Stimulated activated naive CD8-positive, alpha-beta T cell treated with anti-CD3 and anti-CD28 coated beads, Interleukin-15, amount 100 ng/mL, for 72 hours (primary cell): ENCODE data around the gene PCMT1.
"Not testable (repeated sequence)": the region's sequence is repeated elsewhere in the genome, so short reads cannot be mapped to it uniquely, and the experiment has no call there.

Experiments used
- ATAC-seq: fragments of 150-1000 bp; cut with Tn5 transposase; 2 replicates; pipeline ENCODE4 v1.10.0; 2021; ENCODE audit warnings: mild to moderate bottlenecking, moderate library complexity
- DNase-seq, 2 donors: peaks; one replicate each; pipeline ENCODE4 v3.0.0; 2021 to 2022
- H3K27ac Mint-ChIP-seq, 2 donors: one replicate each; pipeline ENCODE4 v1.8.0; 2022; ENCODE audit warnings: mild to moderate bottlenecking in 2 of 2, mixed read lengths in 2 of 2, moderate library complexity in 2 of 2
- H3K27me3 Mint-ChIP-seq: one replicate; pipeline ENCODE4 v1.8.0; 2022; ENCODE audit warnings: mixed read lengths
- H3K4me1 Mint-ChIP-seq: one replicate; pipeline ENCODE4 v1.8.0; 2022; ENCODE audit warnings: mild to moderate bottlenecking, mixed read lengths
- H3K4me3 Mint-ChIP-seq, 2 donors: one replicate each; pipeline ENCODE4 v1.8.0; 2022; ENCODE audit warnings: mild to moderate bottlenecking in 2 of 2, mixed read lengths in 2 of 2, moderate library complexity in 1 of 2
- H3K9me3 Mint-ChIP-seq, 2 donors: one replicate each; pipeline ENCODE4 v1.8.0; 2022; ENCODE audit warnings: mixed read lengths in 2 of 2

Gene PCMT1

DNA sequence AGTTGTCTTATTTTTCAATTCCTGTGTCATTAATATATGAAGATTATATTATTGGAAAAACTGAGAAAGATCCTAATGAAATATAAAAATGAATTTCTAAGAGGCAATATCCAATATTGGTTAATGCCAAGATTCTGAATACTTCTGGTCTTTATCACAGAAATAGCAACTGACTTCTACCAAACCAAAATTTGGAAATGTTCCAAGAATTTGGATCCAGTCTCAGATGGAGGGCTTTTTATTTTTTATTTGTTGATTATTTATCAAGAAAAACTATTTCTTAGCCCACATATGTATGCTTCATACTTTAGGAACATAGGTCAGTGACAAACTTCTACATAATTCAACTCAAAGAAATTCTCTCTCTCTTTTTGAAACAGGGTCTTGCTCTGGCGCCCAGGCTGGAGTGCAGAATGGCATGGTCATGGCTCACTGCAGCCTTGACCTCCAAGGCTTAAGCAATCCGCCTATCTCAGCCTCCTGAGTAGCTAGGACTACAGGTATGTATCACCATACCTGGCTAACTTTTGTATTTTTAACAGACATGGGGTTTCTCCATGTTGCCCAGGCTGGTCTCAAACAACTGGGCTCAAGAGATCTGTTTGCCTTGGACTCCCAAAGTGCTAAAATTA, 16.3 kb upstream of the PCMT1 start:
- Mint-ChIP-seq H3K27me3 (no peaks in the 10 kb centered on the region), H3K27ac (no peak overlapping the region), H3K4me1 (peaks cover 16% of the 10 kb centered on the region), H3K9me3 (no peaks in the 10 kb centered on the region), H3K4me3 (no peak overlapping the region)
- DNase-seq (no peak), ATAC-seq (no peak)

DNA sequence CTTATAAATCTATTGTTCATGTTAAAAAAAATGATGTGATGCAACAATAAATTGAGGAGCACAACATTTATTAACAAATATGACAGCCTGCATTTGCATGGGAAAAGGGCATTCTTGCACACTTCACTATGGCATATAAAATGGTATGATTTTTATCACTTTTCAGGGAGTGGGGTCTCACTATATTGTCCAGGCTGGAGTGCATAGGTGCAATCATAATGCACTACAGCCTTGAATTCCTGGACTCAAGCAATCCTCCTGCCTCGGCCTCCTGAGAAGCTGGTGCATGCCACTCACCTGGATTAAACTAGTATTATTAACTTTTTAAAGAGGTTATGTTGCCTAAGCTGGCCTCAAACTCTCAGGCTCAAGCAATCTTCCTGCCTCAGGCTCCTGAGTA, 14.6 kb upstream of the PCMT1 start:
- Mint-ChIP-seq H3K27me3 (no peaks in the 10 kb centered on the region), H3K4me1 (no peaks in the 10 kb centered on the region), H3K27ac (no peak overlapping the region), H3K9me3 (no peaks in the 10 kb centered on the region), H3K4me3 (no peak overlapping the region)
- no peak for ATAC-seq
- no peak for DNase-seq

- Mint-ChIP-seq H3K4me3 (peak overlapping the region; percentile 99 to 100), H3K4me1 (peaks cover 30% of the 10 kb centered on the region), H3K27ac (peak overlapping the region; percentile 92 to 94)
- not testable (repeated sequence) for H3K9me3 Mint-ChIP-seq, H3K27me3 Mint-ChIP-seq, DNase-seq, ATAC-seq
Observed at GRCh38 chr6:149745252-149745651, 4.3 kb upstream of the PCMT1 start.

GRCh38 chr6:149746147-149746946, 3.2 kb upstream of the PCMT1 start, which contains the start of gene NUP43:
Gene NUP43, minus strand, starts transcription at chr6:149746529. Its CDS starts 34 bp downstream, at chr6:149746495.
- Mint-ChIP-seq H3K4me3 (peak within 1 kb of the TSS; percentile 99 to 100), H3K27me3 (no peaks in the 10 kb centered on the region), H3K4me1 (peaks cover 39% of the 10 kb centered on the region), H3K27ac (peak within 1 kb of the TSS; percentile 92 to 94), H3K9me3 (no peaks in the 10 kb centered on the region)
- ATAC-seq (peak; percentile 82), DNase-seq (peak; percentile 87 to 95)

GRCh38 chr6:149749082-149749593, 403 bp upstream of the PCMT1 start:
- Mint-ChIP-seq H3K27ac (peak overlapping the region; percentile 92 to 94), H3K4me1 (peaks cover 51% of the 10 kb centered on the region), H3K4me3 (peak overlapping the region; percentile 89 to 98)
- not testable (repeated sequence) for H3K9me3 Mint-ChIP-seq, H3K27me3 Mint-ChIP-seq, DNase-seq
- peak; percentile 40 for ATAC-seq

DNA sequence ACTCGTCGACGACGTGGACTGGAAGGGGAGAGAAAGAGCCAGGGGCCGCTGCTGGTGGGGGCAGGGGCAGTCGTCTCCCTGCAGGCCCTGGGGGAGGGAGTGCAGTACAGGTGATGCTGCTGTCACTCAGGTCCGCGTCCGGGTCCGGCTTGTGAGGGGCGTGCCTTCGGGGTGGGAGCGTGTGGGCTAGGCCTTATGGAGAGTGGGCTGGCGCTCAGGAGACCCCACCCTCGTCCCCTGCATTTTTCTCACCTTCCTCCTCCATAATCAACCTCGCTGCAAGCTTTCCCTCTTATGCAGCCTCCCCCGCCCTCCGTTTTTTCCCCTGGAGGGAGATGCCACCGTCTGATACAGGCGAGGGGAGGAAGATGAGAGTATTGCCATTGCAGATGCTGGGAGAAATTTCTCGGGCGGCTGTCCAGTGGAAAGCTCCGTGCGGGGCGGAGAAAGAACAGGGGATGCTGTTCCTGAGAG, 632 bp downstream of the PCMT1 start:
- Mint-ChIP-seq H3K27ac (peak overlapping the region; percentile 82 to 94), H3K4me1 (peaks cover 50% of the 10 kb centered on the region), H3K27me3 (no peaks in the 10 kb centered on the region), H3K9me3 (no peaks in the 10 kb centered on the region), H3K4me3 (peak overlapping the region; percentile 89 to 98)
- DNase-seq (peak; percentile 67 to 68), ATAC-seq (peak; percentile 51)

GRCh38 chr6:149751239-149751638, 1.7 kb downstream of the PCMT1 start:
- Mint-ChIP-seq H3K9me3 (no peaks in the 10 kb centered on the region), H3K4me3 (peak overlapping the region; percentile 89 to 98), H3K27ac (no peak overlapping the region), H3K27me3 (no peaks in the 10 kb centered on the region), H3K4me1 (peaks cover 44% of the 10 kb centered on the region)
- ATAC-seq (no peak), DNase-seq (no peak)

- Mint-ChIP-seq H3K4me1 (peaks cover 39% of the 10 kb centered on the region), H3K4me3 (peak overlapping the region in 1 of 2 donors; percentile 12)
- not testable (repeated sequence) for ATAC-seq, DNase-seq, H3K9me3 Mint-ChIP-seq, H3K27me3 Mint-ChIP-seq, H3K27ac Mint-ChIP-seq
Observed at GRCh38 chr6:149751920-149752319, 2.4 kb downstream of the PCMT1 start.

DNA sequence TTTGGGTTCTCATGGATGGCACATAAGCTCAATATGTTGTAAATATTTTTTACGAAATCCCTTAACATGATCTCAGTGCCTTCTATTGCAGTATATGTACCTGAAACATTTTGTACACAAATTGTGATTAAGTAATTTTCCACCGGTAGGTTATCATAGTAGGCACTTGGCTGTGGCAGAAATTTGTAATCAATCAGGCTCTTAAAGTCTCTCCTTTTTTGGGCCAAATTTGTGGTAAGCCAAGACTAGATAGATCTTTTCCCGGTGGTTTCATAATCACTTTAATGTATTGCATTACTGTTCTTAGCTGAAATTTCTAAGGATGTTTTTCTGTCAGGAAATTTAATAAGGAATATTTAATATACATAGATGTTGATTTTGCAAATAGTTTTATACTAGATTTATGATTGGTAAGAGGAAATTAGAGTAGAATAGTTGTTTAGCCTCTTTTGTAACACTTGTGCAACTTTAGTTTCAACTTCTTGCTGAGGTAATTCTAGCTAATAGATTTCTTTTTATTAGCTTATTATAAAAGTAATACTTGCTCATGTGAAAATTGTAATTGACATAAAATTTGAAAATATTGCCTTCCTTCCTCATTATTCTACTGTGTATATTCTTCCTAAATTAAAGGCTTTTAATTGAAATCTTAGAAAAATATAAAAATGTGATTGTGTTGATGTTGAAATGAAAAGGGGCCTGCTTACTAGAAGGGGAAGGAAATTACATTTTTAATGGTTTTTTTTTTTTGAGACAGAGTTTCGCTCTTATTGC, 3.2 kb downstream of the PCMT1 start:
- Mint-ChIP-seq H3K27me3 (no peaks in the 10 kb centered on the region), H3K9me3 (no peaks in the 10 kb centered on the region), H3K4me1 (peaks cover 30% of the 10 kb centered on the region), H3K27ac (no peak overlapping the region), H3K4me3 (no peak overlapping the region)
- no peak for ATAC-seq
- no peak for DNase-seq

DNA sequence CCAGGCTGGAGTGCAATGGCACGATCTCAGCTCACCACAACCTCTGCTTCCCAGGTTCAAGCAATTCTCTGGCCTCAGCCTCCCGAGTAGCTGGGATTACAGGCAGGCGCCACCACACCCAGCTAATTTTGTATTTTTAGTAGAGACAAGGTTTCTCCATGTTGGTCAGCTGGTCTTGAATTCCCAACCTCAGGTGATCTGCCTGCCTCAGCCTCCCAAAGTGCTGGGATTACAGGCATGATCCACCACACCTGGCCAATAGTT, 3.8 kb downstream of the PCMT1 start:
- H3K4me3 Mint-ChIP-seq, ATAC-seq, DNase-seq, H3K27me3 Mint-ChIP-seq, H3K27ac Mint-ChIP-seq, H3K9me3 Mint-ChIP-seq: not testable (repeated sequence)
- peaks cover 28% of the 10 kb centered on the region for H3K4me1 Mint-ChIP-seq

DNA sequence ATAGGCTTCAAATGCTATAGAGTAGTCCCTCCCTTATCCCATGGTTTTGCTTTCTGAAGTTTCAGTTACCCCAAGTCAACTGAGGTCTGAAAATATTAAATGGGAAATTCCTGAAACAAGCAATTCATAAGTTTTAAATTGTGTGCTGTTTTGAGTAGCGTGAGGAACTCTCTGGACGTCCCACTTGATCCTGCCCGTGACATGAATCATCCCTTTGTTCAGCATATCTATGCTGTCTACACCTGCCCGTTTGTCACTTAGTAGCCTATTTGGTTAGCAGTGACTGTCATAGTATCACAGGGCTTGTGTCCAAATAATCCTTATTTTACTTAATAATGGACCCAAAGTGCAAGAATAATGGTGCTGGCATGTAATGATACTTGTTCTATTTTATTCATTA, 5.0 kb downstream of the PCMT1 start:
- H3K27ac Mint-ChIP-seq = no peak overlapping the region
- peaks cover 21% of the 10 kb centered on the region for H3K4me1 Mint-ChIP-seq
- H3K4me3 Mint-ChIP-seq = no peak overlapping the region
- ATAC-seq = no peak
- no peaks in the 10 kb centered on the region for H3K27me3 Mint-ChIP-seq
- no peaks in the 10 kb centered on the region for H3K9me3 Mint-ChIP-seq
- DNase-seq = no peak

DNA sequence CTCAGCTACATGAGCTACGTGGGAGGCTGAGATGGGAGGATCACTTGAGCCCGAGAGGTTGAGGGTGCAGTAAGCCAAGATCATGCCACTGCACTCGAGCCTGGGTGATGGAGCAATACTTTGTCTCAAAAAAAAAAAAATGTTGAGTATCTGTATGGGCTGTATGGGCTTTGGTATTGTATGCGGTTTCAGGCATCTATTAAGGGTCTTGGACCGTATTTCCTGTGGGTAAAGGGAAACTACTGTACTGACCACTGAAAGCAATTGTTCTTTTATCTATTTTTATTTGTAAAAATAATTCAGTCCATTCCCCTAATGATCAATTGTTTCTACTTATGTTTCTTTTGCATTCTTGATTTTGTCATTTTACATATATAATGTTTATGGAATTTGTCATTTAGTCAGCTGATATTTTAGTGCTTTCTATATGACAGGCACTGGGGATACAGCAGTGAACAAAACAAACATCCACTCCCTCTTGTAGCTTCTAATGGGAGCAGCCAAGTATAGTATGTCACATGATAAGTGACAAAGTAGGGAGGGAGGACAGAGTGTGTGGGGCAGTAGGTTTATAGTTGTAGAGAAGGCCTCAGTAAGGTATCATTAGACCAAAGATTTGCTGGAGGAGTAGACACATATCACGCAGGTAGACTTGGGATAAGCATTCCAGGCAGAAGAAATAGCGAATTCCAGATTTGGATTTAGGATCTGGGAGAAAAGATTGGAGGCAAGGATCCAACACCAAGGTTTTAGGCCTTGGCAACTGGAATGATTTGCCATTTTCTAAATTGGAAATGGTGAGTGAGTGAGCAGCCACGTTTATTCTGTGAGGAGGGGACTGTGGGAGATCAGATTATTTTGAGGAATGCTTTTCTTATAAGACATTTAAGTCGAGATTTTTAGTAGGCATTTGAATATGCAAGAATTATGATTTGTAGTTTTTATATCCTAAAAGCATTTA, 6.0 kb downstream of the PCMT1 start:
- H3K27me3 Mint-ChIP-seq = no peaks in the 10 kb centered on the region
- ATAC-seq (no peak), DNase-seq (no peak)
- H3K9me3 Mint-ChIP-seq = no peaks in the 10 kb centered on the region
- peak overlapping the region in 1 of 2 donors; percentile 16 for H3K27ac Mint-ChIP-seq
- no peak overlapping the region for H3K4me3 Mint-ChIP-seq
- peaks cover 18% of the 10 kb centered on the region for H3K4me1 Mint-ChIP-seq

DNA sequence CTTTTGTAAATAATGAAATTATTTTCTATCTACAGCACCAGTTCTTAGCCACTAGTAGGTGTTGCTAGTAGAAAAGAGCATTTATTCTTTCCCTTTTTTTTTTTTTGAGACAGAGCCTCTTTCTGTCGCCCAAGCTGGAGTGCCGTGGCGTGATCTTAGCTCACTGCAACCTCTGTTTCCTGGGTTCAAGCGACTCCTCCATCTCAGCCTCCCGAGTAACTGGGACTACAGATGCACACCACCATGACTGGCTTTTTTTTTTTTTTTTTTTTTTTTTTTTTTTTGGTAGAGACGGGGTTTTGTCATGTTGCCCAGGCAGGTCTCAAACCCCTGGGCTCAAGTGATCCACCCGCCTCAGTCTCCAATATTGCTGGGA, 6.7 kb downstream of the PCMT1 start:
- Mint-ChIP-seq H3K4me1 (peaks cover 13% of the 10 kb centered on the region), H3K27ac (no peak overlapping the region), H3K9me3 (no peaks in the 10 kb centered on the region), H3K27me3 (no peaks in the 10 kb centered on the region), H3K4me3 (no peak overlapping the region)
- DNase-seq = no peak
- no peak for ATAC-seq

- H3K9me3 Mint-ChIP-seq = peaks cover 5 to 8% of the 10 kb centered on the region in 2 donors
- no peaks in the 10 kb centered on the region for H3K27me3 Mint-ChIP-seq
- H3K4me3 Mint-ChIP-seq = no peak overlapping the region
- no peak overlapping the region for H3K27ac Mint-ChIP-seq
- no peaks in the 10 kb centered on the region for H3K4me1 Mint-ChIP-seq
- DNase-seq = no peak
- ATAC-seq = no peak
Observed at GRCh38 chr6:149761438-149761837, 11.9 kb downstream of the PCMT1 start.

GRCh38 chr6:149763866-149764265, 14.3 kb downstream of the PCMT1 start:
- H3K4me1 Mint-ChIP-seq = no peaks in the 10 kb centered on the region
- peaks cover 10 to 14% of the 10 kb centered on the region in 2 donors for H3K9me3 Mint-ChIP-seq
- ATAC-seq = no peak
- H3K4me3 Mint-ChIP-seq = no peak overlapping the region
- no peak overlapping the region for H3K27ac Mint-ChIP-seq
- no peak for DNase-seq
- H3K27me3 Mint-ChIP-seq = no peaks in the 10 kb centered on the region
